ENCODE measurements around the gene RFK.
A peak's percentile ranks its signal among the peaks of the same experiment; 100 is the strongest.

Gene RFK

DNA sequence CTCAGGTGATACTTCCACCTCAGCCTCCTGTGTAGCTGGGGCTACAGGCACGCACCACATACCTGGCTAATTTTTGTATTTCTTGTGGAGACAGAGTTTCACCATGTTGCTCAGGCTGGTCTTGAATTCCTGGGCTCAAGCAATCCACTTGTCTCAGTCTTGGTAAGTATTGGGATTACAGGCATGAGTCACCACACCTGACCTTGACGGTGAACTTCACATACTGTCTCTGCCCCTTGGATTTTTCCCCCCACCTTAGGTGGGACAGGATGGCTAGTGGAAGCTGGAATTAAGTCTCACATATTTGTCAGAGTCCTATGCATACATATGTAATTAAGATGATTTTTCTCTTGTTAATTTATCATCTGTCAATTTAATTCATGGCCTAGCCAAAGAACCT, 20.9 kb upstream of the RFK start:
- no peak overlapping the region for H3K27ac ChIP-seq
- H3K9ac ChIP-seq (ENCODE audit: insufficient read length), result no peak overlapping the region
- H3K4me3 ChIP-seq, result no peak overlapping the region
- no peaks in the 10 kb centered on the region for H3K9me3 ChIP-seq (ENCODE audit: low read depth, low read length)
- no peaks in the 10 kb centered on the region for H3K36me3 ChIP-seq (ENCODE audit: insufficient read depth, low read length)
- TF ChIP-seq POLR2AphosphoS5 (IDR thresholded peaks at IDR 0.05; ENCODE audit: borderline replicate concordance, low read depth, low read length) (no peak), FOXP2 (optimal IDR thresholded peaks at IDR 0.05; ENCODE audit: control extremely low read depth, extremely low read length, insufficient read depth) (no peak), EZH2 (IDR thresholded peaks at IDR 0.05) (no peak)
- DNase-seq (ENCODE audit: low read depth, low spot score), result no peak

DNA sequence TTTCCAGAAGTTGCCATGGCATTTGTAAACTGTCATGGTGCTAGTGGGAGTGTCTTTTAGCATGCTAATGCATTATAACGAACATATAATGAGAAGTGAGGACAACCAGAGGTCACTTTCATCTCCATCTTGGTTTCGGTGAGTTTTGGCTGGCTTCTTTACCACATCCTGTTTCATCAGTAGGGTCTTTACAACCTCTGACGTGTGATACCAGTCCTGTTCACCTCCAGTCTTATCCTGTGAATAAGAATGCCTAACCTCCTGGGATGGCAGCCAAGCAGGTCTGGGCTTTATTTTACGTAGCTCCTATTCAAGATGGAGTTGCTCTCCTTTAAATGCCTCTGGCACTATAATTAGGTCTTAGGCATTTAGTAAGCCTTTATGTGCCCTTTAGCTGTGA, 20.4 kb upstream of the RFK start:
- Histone ChIP-seq H3K27ac (no peak overlapping the region), H3K4me3 (no peak overlapping the region), H3K9ac (ENCODE audit: insufficient read length) (no peak overlapping the region), H3K9me3 (ENCODE audit: low read depth, low read length) (no peaks in the 10 kb centered on the region), H3K36me3 (ENCODE audit: insufficient read depth, low read length) (no peaks in the 10 kb centered on the region)
- TF ChIP-seq FOXP2 (optimal IDR thresholded peaks at IDR 0.05; ENCODE audit: control extremely low read depth, extremely low read length, insufficient read depth) (no peak), POLR2AphosphoS5 (IDR thresholded peaks at IDR 0.05; ENCODE audit: borderline replicate concordance, low read depth, low read length) (no peak), EZH2 (IDR thresholded peaks at IDR 0.05) (no peak)
- no peak for DNase-seq (ENCODE audit: low read depth, low spot score)

DNA sequence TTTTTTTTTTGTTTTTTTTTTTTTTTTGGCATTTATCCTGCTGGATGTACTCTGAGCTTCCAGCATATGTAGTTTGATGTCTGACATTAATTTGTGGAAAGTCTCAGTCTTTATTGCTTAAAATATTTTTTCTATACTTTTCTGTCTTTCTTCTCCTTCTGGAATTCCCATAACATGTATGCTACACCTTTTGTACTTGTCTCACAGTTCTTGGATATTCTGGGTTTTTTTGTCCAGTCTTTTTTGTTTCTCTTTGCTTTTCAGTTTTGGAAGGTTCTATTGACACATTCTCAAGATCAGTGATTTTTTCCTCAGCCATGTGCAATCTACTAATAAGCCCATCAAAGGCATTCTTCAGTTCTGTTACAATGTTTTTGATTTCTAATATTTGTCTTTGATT, 19.4 kb upstream of the RFK start:
- TF ChIP-seq FOXP2 (optimal IDR thresholded peaks at IDR 0.05; ENCODE audit: control extremely low read depth, extremely low read length, insufficient read depth) (no peak), EZH2 (IDR thresholded peaks at IDR 0.05) (no peak), POLR2AphosphoS5 (IDR thresholded peaks at IDR 0.05; ENCODE audit: borderline replicate concordance, low read depth, low read length) (no peak)
- H3K9ac ChIP-seq (ENCODE audit: insufficient read length), result no peak overlapping the region
- no peaks in the 10 kb centered on the region for H3K36me3 ChIP-seq (ENCODE audit: insufficient read depth, low read length)
- H3K27ac ChIP-seq, result no peak overlapping the region
- no peak for DNase-seq (ENCODE audit: low read depth, low spot score)
- H3K4me3 ChIP-seq, result no peak overlapping the region
- no peaks in the 10 kb centered on the region for H3K9me3 ChIP-seq (ENCODE audit: low read depth, low read length)

DNA sequence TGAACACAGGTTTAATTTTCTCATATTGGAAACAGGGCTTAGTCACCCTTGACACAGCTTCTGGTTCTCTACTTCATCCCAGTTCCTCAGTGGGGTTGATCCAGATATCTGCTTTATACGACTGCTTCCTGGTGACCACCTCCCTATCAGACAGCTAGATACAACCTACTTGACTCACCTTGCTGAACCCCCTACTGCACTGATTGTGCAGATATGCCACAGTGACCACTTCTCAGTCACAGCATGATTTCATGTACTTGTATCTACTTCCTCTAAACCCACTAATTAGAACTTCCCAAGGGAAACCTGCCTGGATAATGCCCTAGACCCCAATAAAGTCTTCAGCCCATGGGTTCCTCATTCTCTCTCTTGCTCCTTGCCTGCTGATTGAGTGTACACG, 18.4 kb upstream of the RFK start:
- TF ChIP-seq EZH2 (IDR thresholded peaks at IDR 0.05), result no peak
- TF ChIP-seq POLR2AphosphoS5 (IDR thresholded peaks at IDR 0.05; ENCODE audit: borderline replicate concordance, low read depth, low read length), result no peak
- no peak for TF ChIP-seq FOXP2 (optimal IDR thresholded peaks at IDR 0.05; ENCODE audit: control extremely low read depth, extremely low read length, insufficient read depth)
- no peak overlapping the region for H3K27ac ChIP-seq
- no peak overlapping the region for H3K9ac ChIP-seq (ENCODE audit: insufficient read length)
- H3K9me3 ChIP-seq (ENCODE audit: low read depth, low read length), result no peaks in the 10 kb centered on the region
- H3K4me3 ChIP-seq, result no peak overlapping the region
- H3K36me3 ChIP-seq (ENCODE audit: insufficient read depth, low read length), result no peaks in the 10 kb centered on the region
- DNase-seq (ENCODE audit: low read depth, low spot score), result no peak

DNA sequence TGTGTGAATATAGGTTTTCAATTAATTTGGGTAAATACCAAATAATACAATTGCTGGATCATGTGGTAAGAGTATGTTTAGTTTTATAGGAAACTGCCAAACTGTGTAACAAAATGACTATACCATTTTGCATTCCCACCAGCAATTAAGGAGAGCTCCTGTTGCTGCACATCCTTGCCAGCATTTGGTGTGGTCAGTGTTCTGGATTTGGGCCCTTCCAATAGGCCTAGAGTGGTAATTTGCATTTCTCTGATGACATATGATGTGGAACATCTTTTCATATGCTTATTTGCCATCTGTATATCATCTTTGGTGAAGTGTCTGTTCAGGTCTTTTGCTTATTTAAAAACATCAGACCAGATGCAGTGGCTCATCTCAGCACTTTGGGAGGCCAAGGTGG, 11.6 kb upstream of the RFK start:
- Histone ChIP-seq H3K4me3 (no peak overlapping the region), H3K9me3 (ENCODE audit: low read depth, low read length) (no peaks in the 10 kb centered on the region), H3K36me3 (ENCODE audit: insufficient read depth, low read length) (no peaks in the 10 kb centered on the region), H3K9ac (ENCODE audit: insufficient read length) (no peak overlapping the region), H3K27ac (no peak overlapping the region)
- no peak for DNase-seq (ENCODE audit: low read depth, low spot score)
- TF ChIP-seq POLR2AphosphoS5 (IDR thresholded peaks at IDR 0.05; ENCODE audit: borderline replicate concordance, low read depth, low read length) (no peak), EZH2 (IDR thresholded peaks at IDR 0.05) (no peak), FOXP2 (optimal IDR thresholded peaks at IDR 0.05; ENCODE audit: control extremely low read depth, extremely low read length, insufficient read depth) (no peak)

DNA sequence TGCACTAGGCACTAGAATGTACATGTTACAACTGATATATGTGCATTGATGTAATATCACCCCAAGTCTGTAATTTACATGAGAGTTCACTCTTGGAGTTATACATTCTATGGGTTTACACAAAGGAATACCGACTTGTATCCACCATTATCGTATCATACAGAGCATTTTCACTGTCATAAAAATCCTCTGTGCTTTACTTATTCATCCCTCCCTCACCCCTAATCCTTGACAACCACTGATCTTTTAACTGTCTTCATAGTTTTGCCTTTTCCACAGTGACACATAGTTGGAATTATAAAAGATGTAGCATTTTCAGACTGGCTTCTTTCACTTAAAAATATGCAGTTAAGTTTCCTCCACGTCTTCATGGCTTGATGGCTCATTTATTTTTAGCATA, 11.1 kb upstream of the RFK start:
- TF ChIP-seq FOXP2 (optimal IDR thresholded peaks at IDR 0.05; ENCODE audit: control extremely low read depth, extremely low read length, insufficient read depth) (no peak), EZH2 (IDR thresholded peaks at IDR 0.05) (no peak), POLR2AphosphoS5 (IDR thresholded peaks at IDR 0.05; ENCODE audit: borderline replicate concordance, low read depth, low read length) (no peak)
- Histone ChIP-seq H3K9ac (ENCODE audit: insufficient read length) (no peak overlapping the region), H3K9me3 (ENCODE audit: low read depth, low read length) (no peaks in the 10 kb centered on the region), H3K27ac (no peak overlapping the region), H3K36me3 (ENCODE audit: insufficient read depth, low read length) (no peaks in the 10 kb centered on the region), H3K4me3 (no peak overlapping the region)
- no peak for DNase-seq (ENCODE audit: low read depth, low spot score)

DNA sequence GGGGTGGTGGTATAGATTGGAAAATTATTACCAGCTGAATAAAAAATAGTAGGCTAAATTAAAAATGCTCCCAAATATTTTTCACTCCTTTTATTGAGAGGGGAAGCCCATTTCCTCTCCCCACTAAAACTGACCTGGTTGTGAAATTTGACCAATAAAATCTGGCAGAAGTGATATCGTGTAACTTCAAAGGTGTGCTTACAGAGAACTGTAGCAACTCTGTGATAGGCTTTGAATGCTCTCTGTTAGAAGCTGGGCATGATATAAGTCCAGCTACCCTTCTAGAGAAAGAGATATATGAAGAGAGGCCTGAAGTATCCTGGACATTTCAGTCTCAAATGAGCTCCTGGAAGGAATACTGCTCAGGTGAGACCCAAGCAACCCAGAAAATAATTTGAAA, 10.2 kb upstream of the RFK start:
- H3K9ac ChIP-seq (ENCODE audit: insufficient read length), result no peak overlapping the region
- no peak for DNase-seq (ENCODE audit: low read depth, low spot score)
- H3K36me3 ChIP-seq (ENCODE audit: insufficient read depth, low read length), result no peaks in the 10 kb centered on the region
- no peaks in the 10 kb centered on the region for H3K9me3 ChIP-seq (ENCODE audit: low read depth, low read length)
- TF ChIP-seq EZH2 (IDR thresholded peaks at IDR 0.05) (no peak), POLR2AphosphoS5 (IDR thresholded peaks at IDR 0.05; ENCODE audit: borderline replicate concordance, low read depth, low read length) (no peak), FOXP2 (optimal IDR thresholded peaks at IDR 0.05; ENCODE audit: control extremely low read depth, extremely low read length, insufficient read depth) (no peak)
- H3K27ac ChIP-seq, result no peak overlapping the region
- H3K4me3 ChIP-seq, result no peak overlapping the region

DNA sequence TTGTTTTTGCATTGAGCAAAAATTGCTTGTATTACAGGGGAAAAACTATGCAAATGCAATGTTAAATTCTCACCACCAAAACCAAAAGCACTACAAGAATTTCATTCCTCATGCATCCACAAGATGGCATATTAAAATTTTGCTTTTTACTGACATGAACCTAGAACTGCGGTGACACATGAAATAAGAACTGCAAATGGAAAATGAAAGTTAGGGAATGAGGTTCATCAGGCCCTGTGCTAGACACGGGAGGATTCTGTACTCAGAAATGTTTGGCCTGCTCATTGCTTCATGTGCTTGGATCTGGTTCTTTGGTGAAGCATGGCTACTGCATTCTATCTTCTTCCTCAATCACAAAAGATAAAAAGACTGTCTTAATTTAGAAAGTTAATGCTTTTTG, 9.1 kb upstream of the RFK start:
- no peak overlapping the region for H3K27ac ChIP-seq
- peak overlapping the region; percentile 41 for H3K4me3 ChIP-seq
- DNase-seq (ENCODE audit: low read depth, low spot score), result no peak
- H3K9ac ChIP-seq (ENCODE audit: insufficient read length), result no peak overlapping the region
- TF ChIP-seq POLR2AphosphoS5 (IDR thresholded peaks at IDR 0.05; ENCODE audit: borderline replicate concordance, low read depth, low read length) (no peak), EZH2 (IDR thresholded peaks at IDR 0.05) (no peak), FOXP2 (optimal IDR thresholded peaks at IDR 0.05; ENCODE audit: control extremely low read depth, extremely low read length, insufficient read depth) (no peak)
- no peaks in the 10 kb centered on the region for H3K9me3 ChIP-seq (ENCODE audit: low read depth, low read length)
- no peaks in the 10 kb centered on the region for H3K36me3 ChIP-seq (ENCODE audit: insufficient read depth, low read length)

DNA sequence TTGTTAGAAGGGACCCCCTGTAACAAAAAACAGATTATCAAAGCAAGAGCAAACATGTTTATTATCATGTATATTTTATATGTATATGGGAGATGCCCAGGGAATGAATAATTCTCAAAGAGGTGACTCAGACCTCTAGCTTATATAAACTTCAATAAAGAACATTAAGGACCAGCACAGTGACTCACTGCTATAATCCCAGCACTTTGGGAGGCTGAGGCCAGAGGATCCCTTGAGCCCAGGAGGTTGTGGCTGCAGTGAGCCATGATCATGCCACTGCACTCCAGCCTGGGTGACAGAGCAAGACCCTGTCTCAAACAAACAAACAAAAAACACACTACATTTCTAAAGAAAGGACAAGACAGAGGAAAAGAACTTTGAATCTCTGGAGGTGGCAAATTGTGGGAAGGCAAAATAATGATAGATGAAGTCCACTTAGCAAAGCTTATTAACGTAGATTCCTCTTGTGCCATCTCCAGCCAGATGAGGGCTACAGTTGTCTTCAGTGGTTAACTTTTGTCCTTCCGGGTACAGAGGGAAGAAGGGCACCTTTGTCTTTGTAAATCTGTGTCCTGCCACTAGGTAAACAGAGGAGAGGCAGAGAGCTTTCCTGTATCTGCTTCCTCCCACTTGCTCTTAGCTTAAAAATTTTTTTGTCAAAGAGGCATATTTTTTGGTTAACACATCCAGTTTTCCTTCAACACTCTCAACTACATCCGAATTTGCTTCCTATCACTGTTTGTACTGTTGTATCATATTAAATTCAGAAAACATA, 7.5 kb upstream of the RFK start:
- no peak overlapping the region for H3K27ac ChIP-seq
- no peak overlapping the region for H3K4me3 ChIP-seq
- no peaks in the 10 kb centered on the region for H3K36me3 ChIP-seq (ENCODE audit: insufficient read depth, low read length)
- TF ChIP-seq EZH2 (IDR thresholded peaks at IDR 0.05) (no peak), FOXP2 (optimal IDR thresholded peaks at IDR 0.05; ENCODE audit: control extremely low read depth, extremely low read length, insufficient read depth) (no peak), POLR2AphosphoS5 (IDR thresholded peaks at IDR 0.05; ENCODE audit: borderline replicate concordance, low read depth, low read length) (no peak)
- no peaks in the 10 kb centered on the region for H3K9me3 ChIP-seq (ENCODE audit: low read depth, low read length)
- DNase-seq (ENCODE audit: low read depth, low spot score), result no peak
- no peak overlapping the region for H3K9ac ChIP-seq (ENCODE audit: insufficient read length)

Data from SK-N-MC (cell line).